ENCODE measurements around the gene ENPP5. TPM values are rescaled to one million over a fixed set of nuclear protein-coding genes. Genes with fewer than 3 reads are reported as not detected.

Gene ENPP5
- total RNA-seq, 2 experiments from 2014 or later = 0.10 to 0.12 TPM

GRCh38 chr6:46204880-46205650 is 34.3 kb upstream of the ENPP5 start:
- peaks cover 6% of the 10 kb centered on the region for H3K4me1 Mint-ChIP-seq (ENCODE audit: low read depth)
- intact Hi-C loops (cut with micrococcal nuclease) = no loop called here
- peaks cover 5% of the 10 kb centered on the region for H3K27me3 Mint-ChIP-seq
- no peak overlapping the region for H3K27ac Mint-ChIP-seq
- no peak overlapping the region for H3K4me3 Mint-ChIP-seq
- no peak for DNase-seq
- ChIA-PET POLR2A (no interaction called here), CTCF (no interaction called here)
- H3K36me3 Mint-ChIP-seq = no peaks in the 10 kb centered on the region
- H3K9me3 Mint-ChIP-seq = no peaks in the 10 kb centered on the region

GRCh38 chr6:46203391-46204177 is 32.8 kb upstream of the ENPP5 start:
- POLR2A ChIA-PET = no interaction called here
- Mint-ChIP-seq H3K9me3 (no peaks in the 10 kb centered on the region), H3K27ac (no peak overlapping the region), H3K27me3 (peaks cover 8% of the 10 kb centered on the region), H3K4me1 (ENCODE audit: low read depth) (peaks cover 4% of the 10 kb centered on the region), H3K36me3 (no peaks in the 10 kb centered on the region), H3K4me3 (no peak overlapping the region)
- DNase-seq = no peak
- intact Hi-C loops (cut with micrococcal nuclease) = no loop called here
- CTCF ChIA-PET = no interaction called here

GRCh38 chr6:46201702-46202101 is 30.9 kb upstream of the ENPP5 start:
- POLR2A ChIA-PET = no interaction called here
- CTCF ChIA-PET = interaction anchor here (1.3 to 1.8 kb wide), 3 partner anchors 15 to 111 kb away, joined by 3 to 4 read pairs (median 4); no protein-coding TSS in a partner anchor
- Mint-ChIP-seq H3K4me3 (no peak overlapping the region), H3K27me3 (peaks cover 10% of the 10 kb centered on the region), H3K4me1 (ENCODE audit: low read depth) (no peaks in the 10 kb centered on the region), H3K36me3 (no peaks in the 10 kb centered on the region), H3K9me3 (no peaks in the 10 kb centered on the region), H3K27ac (no peak overlapping the region)
- no peak for DNase-seq
- intact Hi-C loops (cut with micrococcal nuclease) = no loop called here

GRCh38 chr6:46199387-46199786 is 28.6 kb upstream of the ENPP5 start:
- no peaks in the 10 kb centered on the region for H3K9me3 Mint-ChIP-seq
- DNase-seq = no peak
- peaks cover 13% of the 10 kb centered on the region for H3K27me3 Mint-ChIP-seq
- H3K36me3 Mint-ChIP-seq = no peaks in the 10 kb centered on the region
- no peaks in the 10 kb centered on the region for H3K4me1 Mint-ChIP-seq (ENCODE audit: low read depth)
- no peak overlapping the region for H3K4me3 Mint-ChIP-seq
- CTCF ChIA-PET = no interaction called here
- intact Hi-C loops (cut with micrococcal nuclease) = no loop called here
- H3K27ac Mint-ChIP-seq = no peak overlapping the region
- POLR2A ChIA-PET = no interaction called here

- no peak overlapping the region for H3K4me3 Mint-ChIP-seq
- H3K27me3 Mint-ChIP-seq = peaks cover 15% of the 10 kb centered on the region
These were observed 21.2 kb upstream of the ENPP5 start for GRCh38 chr6:46191961-46192360.

GRCh38 chr6:46190889-46191288 is 20.1 kb upstream of the ENPP5 start:
- intact Hi-C loops (cut with micrococcal nuclease) = no loop called here
- H3K4me1 Mint-ChIP-seq (ENCODE audit: low read depth) = no peaks in the 10 kb centered on the region
- H3K27ac Mint-ChIP-seq = no peak overlapping the region
- no peak for DNase-seq
- no peak overlapping the region for H3K4me3 Mint-ChIP-seq
- no peaks in the 10 kb centered on the region for H3K9me3 Mint-ChIP-seq
- POLR2A ChIA-PET = no interaction called here
- no peaks in the 10 kb centered on the region for H3K36me3 Mint-ChIP-seq
- peaks cover 13% of the 10 kb centered on the region for H3K27me3 Mint-ChIP-seq
- CTCF ChIA-PET = no interaction called here

More at GRCh38 chr6:46191961-46192360, 21.2 kb upstream of the ENPP5 start:
- Mint-ChIP-seq H3K9me3 (no peaks in the 10 kb centered on the region), H3K36me3 (no peaks in the 10 kb centered on the region), H3K27ac (no peak overlapping the region), H3K4me1 (ENCODE audit: low read depth) (no peaks in the 10 kb centered on the region)
- DNase-seq = no peak
- POLR2A ChIA-PET = no interaction called here
- intact Hi-C loops (cut with micrococcal nuclease) = no loop called here
- CTCF ChIA-PET = interaction anchor here (1.2 kb wide), 1 partner anchor 101 kb away, joined by 4 read pairs; no protein-coding TSS in a partner anchor

- intact Hi-C loops (cut with micrococcal nuclease) = no loop called here
- H3K4me1 Mint-ChIP-seq (ENCODE audit: low read depth) = no peaks in the 10 kb centered on the region
These were observed 18.9 kb upstream of the ENPP5 start for GRCh38 chr6:46189726-46190125.

GRCh38 chr6:46186583-46186982 is 15.8 kb upstream of the ENPP5 start:
- no peak overlapping the region for H3K4me3 Mint-ChIP-seq
- no peak for DNase-seq
- no peaks in the 10 kb centered on the region for H3K4me1 Mint-ChIP-seq (ENCODE audit: low read depth)
- no peaks in the 10 kb centered on the region for H3K36me3 Mint-ChIP-seq
- H3K9me3 Mint-ChIP-seq = no peaks in the 10 kb centered on the region
- CTCF ChIA-PET = interaction anchor here (1.0 kb wide), 1 partner anchor 1711 kb away, joined by 4 read pairs; no protein-coding TSS in a partner anchor
- no peak overlapping the region for H3K27ac Mint-ChIP-seq
- POLR2A ChIA-PET = no interaction called here
- peaks cover 30% of the 10 kb centered on the region for H3K27me3 Mint-ChIP-seq
- intact Hi-C loops (cut with micrococcal nuclease) = no loop called here

More at GRCh38 chr6:46189726-46190125, 18.9 kb upstream of the ENPP5 start:
- Mint-ChIP-seq H3K27ac (no peak overlapping the region), H3K4me3 (no peak overlapping the region), H3K9me3 (no peaks in the 10 kb centered on the region), H3K36me3 (no peaks in the 10 kb centered on the region), H3K27me3 (peaks cover 19% of the 10 kb centered on the region)
- POLR2A ChIA-PET = no interaction called here
- DNase-seq = no peak
- CTCF ChIA-PET = no interaction called here

GRCh38 chr6:46184114-46184513 is 13.3 kb upstream of the ENPP5 start:
- DNase-seq = no peak
- no peaks in the 10 kb centered on the region for H3K9me3 Mint-ChIP-seq
- no peak overlapping the region for H3K4me3 Mint-ChIP-seq
- no peaks in the 10 kb centered on the region for H3K4me1 Mint-ChIP-seq (ENCODE audit: low read depth)
- no peaks in the 10 kb centered on the region for H3K36me3 Mint-ChIP-seq
- H3K27ac Mint-ChIP-seq = no peak overlapping the region
- POLR2A ChIA-PET = no interaction called here
- CTCF ChIA-PET = no interaction called here
- H3K27me3 Mint-ChIP-seq = peaks cover 27% of the 10 kb centered on the region
- intact Hi-C loops (cut with micrococcal nuclease) = no loop called here

GRCh38 chr6:46175976-46176375 is 5.2 kb upstream of the ENPP5 start:
- Mint-ChIP-seq H3K4me1 (ENCODE audit: low read depth) (peaks cover 7% of the 10 kb centered on the region), H3K36me3 (no peaks in the 10 kb centered on the region), H3K9me3 (no peaks in the 10 kb centered on the region), H3K4me3 (no peak overlapping the region), H3K27me3 (peaks cover 30% of the 10 kb centered on the region), H3K27ac (no peak overlapping the region)
- ChIA-PET CTCF (interaction anchor here (0.7 to 1.0 kb wide), 2 partner anchors 45 to 237 kb away, joined by 3 read pairs; no protein-coding TSS in a partner anchor), POLR2A (no interaction called here)
- DNase-seq = no peak
- intact Hi-C loops (cut with micrococcal nuclease) = loop anchor here (5.0 kb wide), 1 partner anchor 41 kb away; no protein-coding TSS in a partner anchor

- Mint-ChIP-seq H3K36me3 (no peaks in the 10 kb centered on the region), H3K4me3 (no peak overlapping the region), H3K4me1 (ENCODE audit: low read depth) (peaks cover 9% of the 10 kb centered on the region), H3K27me3 (peaks cover 33% of the 10 kb centered on the region), H3K27ac (no peak overlapping the region), H3K9me3 (no peaks in the 10 kb centered on the region)
- intact Hi-C loops (cut with micrococcal nuclease) = loop anchor here (5.0 kb wide), 1 partner anchor 42 kb away; no protein-coding TSS in a partner anchor
- DNase-seq = peak; percentile 14
- POLR2A ChIA-PET = no interaction called here
- CTCF ChIA-PET = interaction anchor here (0.7 to 1.0 kb wide), 2 partner anchors 46 to 238 kb away, joined by 3 read pairs; no protein-coding TSS in a partner anchor
These were observed 4.7 kb upstream of the ENPP5 start for GRCh38 chr6:46175446-46175845.

- intact Hi-C loops (cut with micrococcal nuclease) = loop anchor here (5.0 kb wide), 1 partner anchor 42 kb away; no protein-coding TSS in a partner anchor
- H3K9me3 Mint-ChIP-seq = no peaks in the 10 kb centered on the region
- POLR2A ChIA-PET = no interaction called here
- H3K27me3 Mint-ChIP-seq = peaks cover 39% of the 10 kb centered on the region
- no peak overlapping the region for H3K4me3 Mint-ChIP-seq
- H3K27ac Mint-ChIP-seq = no peak overlapping the region
- H3K36me3 Mint-ChIP-seq = no peaks in the 10 kb centered on the region
- no peak for DNase-seq
- H3K4me1 Mint-ChIP-seq (ENCODE audit: low read depth) = peaks cover 14% of the 10 kb centered on the region
- CTCF ChIA-PET = no interaction called here
These were observed 4.1 kb upstream of the ENPP5 start for GRCh38 chr6:46174904-46175303.
